T47D (cell line): ENCODE results near the gene EDEM1.
A peak's percentile ranks its signal among the peaks of the same experiment; 100 is the strongest.
"Not testable (repeated sequence)": the region's sequence is repeated elsewhere in the genome, so short reads cannot be mapped to it uniquely, and the experiment has no call there.

Source experiments
- DNase-seq, 2 experiments: peaks; one replicate each; pipeline versions ENCODE4 v3.0.0 to v3.0.0-alpha.2; 2011 to 2012; ENCODE audit warnings: low read depth in 1 of 2, low spot score in 1 of 2
- JUND ChIP-seq: IDR thresholded peaks from 2 replicates; pipeline ENCODE4 v1.6.1; 2012; ENCODE audit warnings: low read depth
- in situ Hi-C: cut with HindIII; loops from 2 replicates; pipeline ENCODE4 v1.10.0; 2016; ENCODE audit warnings: low sequenced_read_pairs, low pct_unique_long_range_greater_than_20kb

The EDEM1 gene

GRCh38 chr3:5233026-5233425, 45.5 kb downstream of the EDEM1 start:
- TF ChIP-seq JUND: no peak
- DNase-seq: no peak
- in situ Hi-C loops: no loop called here

- no peak for DNase-seq
- in situ Hi-C loops: no loop called here
- TF ChIP-seq JUND: no peak
These were observed 48.1 kb downstream of the EDEM1 start for GRCh38 chr3:5235655-5236054.

- in situ Hi-C loops: no loop called here
- DNase-seq: no peak
- no peak for TF ChIP-seq JUND
These were observed 51.0 kb downstream of the EDEM1 start for GRCh38 chr3:5238545-5238944.

GRCh38 chr3:5239602-5240001, 52.1 kb downstream of the EDEM1 start:
- TF ChIP-seq JUND: no peak
- in situ Hi-C loops: no loop called here
- DNase-seq: no peak

- no peak for DNase-seq
- TF ChIP-seq JUND: no peak
- in situ Hi-C loops: no loop called here
These were observed 53.2 kb downstream of the EDEM1 start for GRCh38 chr3:5240740-5241139.

DNA sequence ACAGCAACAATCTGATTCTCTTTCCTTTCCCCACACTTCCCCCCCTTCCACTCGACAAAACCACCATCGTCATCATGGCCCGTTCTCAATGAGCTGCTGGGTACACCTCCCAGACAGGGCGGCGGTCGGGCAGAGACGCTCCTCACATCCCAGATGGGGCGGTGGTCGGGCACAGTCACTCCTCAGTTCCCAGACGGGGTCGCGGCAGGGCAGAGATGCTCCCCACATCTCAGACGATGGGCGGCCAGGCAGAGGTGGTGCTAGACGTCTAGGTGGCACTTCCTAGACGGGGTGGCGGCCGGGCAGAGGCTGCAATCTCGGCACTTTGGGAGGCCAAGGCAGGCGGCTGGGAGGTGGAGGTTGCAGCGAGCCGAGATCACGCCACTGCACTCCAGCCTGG, 55.3 kb downstream of the EDEM1 start:
- in situ Hi-C loops, DNase-seq: not testable (repeated sequence)

GRCh38 chr3:5245927-5246326, 58.4 kb downstream of the EDEM1 start:
- no peak for TF ChIP-seq JUND
- no peak for DNase-seq
- in situ Hi-C loops: no loop called here

GRCh38 chr3:5248822-5249221, 61.3 kb downstream of the EDEM1 start:
- in situ Hi-C loops: no loop called here
- no peak for TF ChIP-seq JUND
- no peak for DNase-seq

- in situ Hi-C loops: no loop called here
- TF ChIP-seq JUND: no peak
- DNase-seq: peak; percentile 49 to 66
These were observed 63.1 kb downstream of the EDEM1 start for GRCh38 chr3:5250467-5251195.

GRCh38 chr3:5251196-5251583, 63.7 kb downstream of the EDEM1 start:
- DNase-seq: no peak
- in situ Hi-C loops: no loop called here
- TF ChIP-seq JUND: no peak

DNA sequence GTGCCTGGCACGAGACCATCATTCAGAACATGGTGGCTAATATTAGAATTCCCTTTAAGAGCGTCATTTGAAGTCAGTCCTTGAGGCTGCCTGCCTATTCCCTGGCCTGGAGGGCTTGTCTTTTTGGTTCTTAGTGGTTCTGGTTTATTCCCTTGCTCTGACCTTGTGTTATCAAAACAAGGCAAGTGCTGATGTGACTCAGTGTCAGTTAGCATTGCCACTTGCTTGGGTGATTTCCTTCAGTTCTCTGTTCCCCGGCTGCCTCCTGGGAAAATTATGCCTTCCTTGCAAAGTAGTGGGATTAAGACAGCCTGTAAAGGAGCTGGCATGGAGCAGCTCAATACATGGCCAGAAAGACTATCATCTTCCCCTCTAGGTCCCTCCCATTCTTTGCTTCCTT, 64.6 kb downstream of the EDEM1 start:
- in situ Hi-C loops: no loop called here
- DNase-seq: no peak
- no peak for TF ChIP-seq JUND

DNA sequence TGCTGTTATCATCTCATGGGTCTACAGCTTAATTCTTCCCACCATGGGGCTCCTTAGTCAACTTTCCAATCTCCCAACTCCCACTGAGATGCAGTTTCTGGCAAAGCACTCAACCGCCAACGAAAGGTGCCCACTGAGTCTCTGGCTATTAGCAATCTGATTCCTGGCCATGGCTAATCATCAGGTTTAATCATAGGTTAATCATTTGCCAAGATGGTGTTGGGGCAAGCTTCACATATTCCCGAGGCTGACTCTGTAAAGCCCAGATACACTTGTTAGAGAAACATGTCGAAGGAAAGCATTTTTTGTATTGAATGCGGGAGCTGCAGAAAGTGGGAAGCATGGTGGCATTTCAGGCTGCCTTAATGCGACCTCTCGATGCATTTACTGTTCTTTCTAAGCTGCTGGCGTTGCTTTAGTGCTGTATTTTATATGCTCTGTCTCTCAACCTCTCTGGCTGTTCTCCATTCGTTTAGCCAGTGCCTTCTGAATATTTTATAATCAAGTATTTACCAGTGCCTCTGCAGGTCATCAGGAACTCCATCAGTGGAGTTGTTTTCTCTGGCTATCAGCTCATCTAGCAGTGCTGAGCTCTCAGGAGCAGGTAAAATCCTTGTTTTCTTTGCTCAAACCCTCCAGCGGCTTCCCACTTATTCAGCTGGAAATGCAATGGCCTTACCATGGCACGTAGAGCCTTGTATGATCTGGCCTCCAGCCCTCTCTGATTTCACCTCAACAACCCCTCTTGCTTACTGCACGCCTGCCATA, 67.0 kb downstream of the EDEM1 start:
- TF ChIP-seq JUND: peak; percentile 70; the same call in 1 of the 2 replicates
- DNase-seq: peak in 1 of 2 experiments; percentile 64
- in situ Hi-C loops: no loop called here
